GM19372 (cell line): Measurements from ENCODE around the gene ZNF716.
"Not testable (repeated sequence)": the region's sequence is repeated elsewhere in the genome, so short reads cannot be mapped to it uniquely, and the experiment has no call there.

Experiments used
- ATAC-seq: cut with Tn5 transposase; IDR thresholded peaks from one replicate; pipeline ENCODE4 v1.9.1; 2021; ENCODE audit warnings: mild to moderate bottlenecking, low read depth, moderate library complexity; ENCODE audit not compliant: unreplicated experiment

Gene ZNF716

DNA sequence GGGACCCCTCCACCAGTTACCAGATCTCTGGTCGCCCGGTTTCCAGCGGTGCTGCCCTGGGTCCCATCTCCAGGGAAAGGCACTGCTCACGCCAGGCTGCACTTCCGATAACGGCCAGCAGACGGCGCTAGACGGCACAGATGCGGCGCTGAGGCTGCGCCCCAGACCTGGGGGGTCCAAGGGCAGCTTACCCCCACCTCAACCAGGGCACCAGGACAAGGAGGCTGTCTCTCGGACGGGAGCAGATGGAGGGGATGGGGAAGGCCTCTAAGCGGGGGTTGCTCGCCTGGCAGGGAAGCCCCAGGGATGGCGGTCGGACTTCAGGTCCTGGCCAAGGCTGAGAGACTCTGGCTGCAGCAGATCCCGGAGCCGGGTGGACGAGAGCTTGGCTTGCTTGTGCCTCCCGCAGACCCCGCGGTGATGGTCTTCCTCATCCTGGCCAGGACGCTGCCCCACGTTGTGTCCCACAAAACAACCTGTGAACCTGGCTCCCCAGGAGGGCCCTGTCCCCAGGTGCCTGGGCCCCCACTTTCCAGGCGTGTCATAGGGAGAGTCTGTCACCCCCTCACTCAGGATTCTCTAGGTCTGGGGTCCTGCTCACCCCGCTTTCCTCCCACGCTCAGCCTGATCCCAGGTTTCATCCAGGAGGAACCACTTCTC, 23.9 kb upstream of the ZNF716 start:
- no peak for ATAC-seq

DNA sequence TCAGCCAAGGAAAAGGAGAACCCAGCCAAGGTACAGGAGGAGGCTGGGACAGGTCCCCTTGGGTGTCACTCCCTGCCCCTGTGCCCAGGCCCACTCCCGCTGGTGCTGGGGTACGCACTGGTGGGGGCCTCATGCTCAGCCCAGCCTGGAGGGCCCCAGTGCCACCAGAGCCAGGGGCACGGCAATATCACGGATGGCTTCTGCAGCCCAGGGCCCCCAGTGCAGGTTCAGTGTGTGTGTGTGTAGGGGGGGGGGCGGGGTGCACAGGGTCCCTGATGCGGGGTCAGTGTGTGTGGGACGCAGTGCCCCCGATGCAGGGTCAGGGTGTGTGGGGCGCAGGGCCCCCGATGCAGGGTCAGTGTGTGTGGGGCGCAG, 23.4 kb upstream of the ZNF716 start:
- no peak for ATAC-seq

DNA sequence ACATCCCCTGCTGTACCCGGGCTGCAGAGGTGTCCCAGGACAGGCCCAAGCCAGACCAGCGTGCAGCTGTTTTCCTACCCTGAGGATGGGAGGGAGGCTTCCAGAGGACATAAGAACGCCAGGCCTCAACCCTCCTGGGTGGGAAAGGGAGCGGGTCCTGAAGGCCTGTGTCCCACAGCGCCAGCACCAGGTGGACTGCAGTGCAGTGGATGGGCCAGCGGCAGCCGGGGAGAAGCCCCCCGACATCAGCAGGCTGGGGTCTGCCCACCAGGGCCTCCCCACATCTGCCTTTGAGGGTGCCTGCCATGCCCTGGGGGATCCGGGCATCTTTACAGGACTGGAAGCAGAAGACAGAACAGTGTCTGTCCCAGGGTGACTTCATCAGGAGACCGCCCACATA, 22.8 kb upstream of the ZNF716 start:
- no peak for ATAC-seq

DNA sequence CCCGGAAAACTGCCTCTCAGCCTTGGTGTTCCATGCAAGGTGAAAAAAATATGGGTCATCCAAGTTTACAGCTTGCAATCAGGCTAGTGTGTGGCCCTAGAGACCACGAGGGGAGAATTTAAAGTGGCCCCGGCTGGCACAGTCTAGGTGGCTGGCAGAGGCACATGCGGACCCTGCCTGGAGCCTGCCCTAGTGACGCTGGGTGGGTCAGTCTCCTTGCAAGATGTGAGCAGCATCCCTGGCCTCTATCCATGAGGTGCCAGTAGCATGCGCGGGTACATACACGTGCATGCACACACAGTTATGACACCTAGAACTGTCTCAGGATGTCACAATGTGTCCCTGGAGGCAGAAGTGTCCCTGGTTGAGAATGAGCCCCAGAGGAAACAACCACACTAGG, 22.4 kb upstream of the ZNF716 start:
- no peak for ATAC-seq

DNA sequence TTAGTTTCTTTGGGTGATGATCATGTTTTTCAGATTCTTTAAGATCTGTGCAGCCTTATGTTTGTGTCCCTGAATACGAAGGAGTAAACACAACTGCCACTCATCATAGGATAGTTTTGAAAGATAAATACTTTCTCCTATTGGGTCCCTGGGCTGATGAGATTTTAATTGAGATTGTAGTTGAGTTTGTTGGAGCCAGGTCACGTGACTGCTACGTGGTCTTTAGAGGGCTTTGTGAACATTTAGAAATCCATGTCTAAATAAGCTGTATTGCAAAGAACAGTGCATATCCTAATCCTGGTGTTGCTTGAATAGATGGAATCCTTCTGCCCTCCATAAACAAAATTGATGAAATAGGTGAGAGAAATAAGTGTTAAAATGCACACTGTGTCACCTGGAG, 17.4 kb upstream of the ZNF716 start:
- ATAC-seq = no peak

DNA sequence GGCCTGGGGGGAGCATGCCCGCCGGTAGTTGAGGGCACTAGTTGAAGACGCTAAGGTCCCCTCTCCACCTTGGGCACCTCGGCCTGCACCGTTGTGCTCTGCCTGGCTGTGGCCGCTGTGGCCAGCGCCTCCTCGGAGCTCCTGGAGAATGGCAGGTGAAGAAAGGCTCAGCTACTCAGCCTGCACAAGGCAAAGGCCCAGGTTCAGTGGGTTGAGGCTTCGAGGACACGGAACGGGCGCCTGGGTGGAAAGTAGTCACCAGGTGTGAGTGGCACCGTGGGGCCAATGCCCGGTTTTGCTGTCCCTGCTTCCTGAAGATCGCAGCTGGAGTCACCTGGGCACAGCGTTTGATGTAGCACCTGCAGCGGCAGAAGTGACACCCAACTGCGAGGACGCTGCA, 12.4 kb upstream of the ZNF716 start:
- ATAC-seq = no peak

DNA sequence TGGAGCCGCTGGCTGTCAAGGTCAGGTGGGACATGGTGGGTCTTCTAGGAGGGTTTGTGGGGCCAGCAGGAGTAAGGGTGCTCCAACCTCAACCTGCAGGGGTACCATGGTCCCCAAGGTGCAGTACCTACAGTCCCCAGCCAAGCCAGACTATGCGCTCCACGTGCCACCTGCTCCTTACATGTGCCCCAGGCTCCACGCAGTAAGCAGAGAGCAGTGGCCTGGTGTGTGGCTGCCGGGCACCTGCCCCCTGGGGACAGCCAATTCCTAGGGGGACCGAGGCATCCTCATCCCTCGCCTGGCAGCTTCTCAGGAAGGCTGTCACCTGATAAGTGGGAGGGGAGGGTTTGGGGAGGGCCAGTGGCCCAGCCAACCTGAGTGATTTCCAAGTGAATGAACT, 11.7 kb upstream of the ZNF716 start:
- ATAC-seq = no peak

DNA sequence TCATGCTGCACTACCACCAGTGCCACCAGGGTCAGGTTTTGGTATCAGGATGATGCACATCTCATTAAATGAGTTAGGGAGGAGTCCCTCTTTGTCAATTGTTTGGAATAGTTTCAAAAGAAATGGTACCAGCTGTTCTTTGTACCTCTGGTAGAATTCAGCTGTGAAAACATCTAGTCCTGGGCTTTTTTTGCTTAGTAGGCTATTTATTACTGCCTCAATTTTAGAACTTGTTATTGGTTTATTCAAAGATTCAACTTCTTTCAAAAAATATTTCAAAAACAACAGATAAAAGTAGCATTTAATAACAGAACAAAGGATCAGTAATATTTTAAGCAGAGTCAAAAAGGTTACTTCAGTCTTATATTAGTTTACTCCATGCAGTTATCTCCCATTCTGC, 6.4 kb upstream of the ZNF716 start:
- no peak for ATAC-seq

DNA sequence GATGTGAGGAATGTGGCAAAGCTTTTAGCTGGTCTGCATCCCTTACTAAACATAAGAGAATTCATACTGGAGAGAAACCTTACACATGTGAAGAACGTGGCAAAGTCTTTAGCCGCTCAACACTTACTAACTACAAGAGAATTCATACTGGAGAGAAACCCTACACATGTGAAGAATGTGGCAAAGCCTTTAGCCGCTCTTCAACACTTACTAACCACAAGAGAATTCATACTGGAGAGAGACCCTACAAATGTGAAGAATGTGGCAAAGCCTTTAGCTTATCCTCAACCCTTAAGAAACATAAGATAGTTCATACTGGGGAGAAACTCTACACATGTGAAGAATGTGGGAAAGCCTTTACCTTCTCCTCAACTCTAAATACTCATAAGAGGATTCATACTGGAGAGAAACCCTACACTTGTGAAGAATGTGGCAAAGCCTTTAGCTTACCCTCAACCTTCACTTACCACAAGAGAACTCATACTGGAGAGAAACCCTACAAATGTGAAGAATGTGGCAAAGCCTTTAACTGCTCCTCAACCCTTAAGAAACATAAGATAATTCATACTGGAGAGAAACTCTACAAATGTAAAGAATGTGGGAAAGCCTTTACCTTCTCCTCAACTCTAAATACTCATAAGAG, 19.3 kb downstream of the ZNF716 start:
- not testable (repeated sequence) for ATAC-seq

DNA sequence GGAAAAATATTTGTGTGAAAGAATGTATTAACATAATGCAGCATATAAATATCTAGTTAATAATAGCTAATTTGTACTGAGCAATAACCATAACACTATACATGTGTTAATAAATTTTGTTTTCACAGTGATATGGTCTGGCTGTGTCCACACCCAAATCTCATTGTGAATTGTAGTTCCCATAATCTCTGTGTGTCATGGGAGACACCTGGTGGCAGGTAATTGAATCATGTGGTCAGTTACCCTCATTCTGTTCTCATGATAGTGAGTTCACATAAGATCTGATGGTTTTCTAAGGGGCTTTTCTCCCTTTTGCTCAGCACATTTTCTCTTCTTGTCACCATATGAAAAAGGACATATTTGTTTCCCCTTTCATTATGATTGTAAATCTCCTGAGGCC, 30.3 kb downstream of the ZNF716 start:
- ATAC-seq = not testable (repeated sequence)

DNA sequence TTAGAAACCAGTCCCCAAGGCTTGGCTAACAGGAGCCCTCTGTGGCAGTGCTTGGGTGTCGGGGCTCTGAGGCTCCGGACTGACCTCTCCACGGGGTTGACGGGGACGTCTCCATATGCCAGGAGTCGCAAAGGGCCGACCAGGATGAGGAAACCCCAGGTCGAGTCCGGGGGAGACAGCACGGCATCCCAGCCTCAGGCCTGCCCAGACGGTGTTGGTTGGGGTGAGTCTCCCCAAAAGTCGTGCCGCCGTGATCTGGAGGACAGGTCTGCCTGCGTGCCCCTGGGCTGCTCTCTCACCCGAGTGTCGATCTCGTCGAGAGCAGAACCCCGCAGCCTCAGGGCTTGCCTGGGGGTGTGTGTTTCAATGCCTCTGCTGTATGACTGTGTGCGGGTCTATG, 35.0 kb downstream of the ZNF716 start:
- not testable (repeated sequence) for ATAC-seq

DNA sequence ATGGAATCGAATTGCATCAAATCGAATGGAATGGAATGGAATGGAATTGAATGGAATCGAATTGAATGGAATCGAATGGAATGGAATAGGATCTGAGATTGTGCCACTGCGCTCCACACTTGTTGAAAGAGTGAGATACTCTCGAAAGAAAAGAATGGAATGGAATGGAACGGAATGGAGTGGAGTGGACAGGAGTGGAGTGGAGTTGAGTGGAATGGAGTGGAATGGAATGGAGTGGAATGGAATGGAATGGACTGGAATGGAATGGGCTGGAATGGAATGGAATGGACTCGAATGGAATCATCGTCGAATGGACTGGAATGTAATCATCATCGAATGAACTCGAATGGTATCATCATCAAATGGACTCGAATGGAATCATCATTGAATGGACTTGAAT, 38.0 kb downstream of the ZNF716 start:
- ATAC-seq = no peak

DNA sequence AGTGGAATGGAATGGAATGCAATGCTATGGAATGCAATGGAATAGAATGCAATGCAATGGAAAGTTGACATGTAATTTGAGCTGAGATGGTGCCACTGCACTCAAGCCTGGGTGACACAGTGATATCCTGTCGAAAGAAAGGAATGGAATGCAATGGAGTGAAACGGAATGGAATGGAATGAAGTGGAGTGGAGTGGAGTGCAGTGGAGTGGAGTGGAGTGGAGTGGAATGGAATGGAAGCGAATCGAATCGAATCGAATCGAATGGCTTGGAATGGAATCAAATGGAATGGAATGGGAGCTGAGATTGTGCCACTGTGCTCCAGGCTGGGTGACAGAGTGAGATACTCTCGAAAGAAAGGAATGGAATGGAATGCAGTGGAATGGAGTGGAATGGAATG, 45.1 kb downstream of the ZNF716 start:
- ATAC-seq = not testable (repeated sequence)

DNA sequence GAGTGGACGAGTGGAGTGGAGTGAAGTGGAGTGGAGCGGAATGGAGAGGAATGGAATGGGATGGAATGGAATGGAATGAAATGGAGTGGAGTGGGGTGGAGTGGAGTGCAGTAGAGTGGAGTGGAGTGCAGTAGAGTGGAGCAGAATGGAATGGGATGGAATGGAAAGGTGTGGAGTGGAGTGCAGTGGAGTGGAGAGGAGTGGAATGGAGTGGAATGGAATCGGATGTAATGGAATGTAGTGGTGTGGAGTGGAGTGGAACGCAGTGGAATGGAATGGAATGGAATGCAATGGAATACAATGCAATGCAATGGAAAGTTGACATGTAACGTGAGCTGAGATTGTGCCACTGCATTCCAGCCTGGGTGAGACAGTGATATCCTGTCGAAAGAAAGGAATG, 46.4 kb downstream of the ZNF716 start:
- no peak for ATAC-seq

DNA sequence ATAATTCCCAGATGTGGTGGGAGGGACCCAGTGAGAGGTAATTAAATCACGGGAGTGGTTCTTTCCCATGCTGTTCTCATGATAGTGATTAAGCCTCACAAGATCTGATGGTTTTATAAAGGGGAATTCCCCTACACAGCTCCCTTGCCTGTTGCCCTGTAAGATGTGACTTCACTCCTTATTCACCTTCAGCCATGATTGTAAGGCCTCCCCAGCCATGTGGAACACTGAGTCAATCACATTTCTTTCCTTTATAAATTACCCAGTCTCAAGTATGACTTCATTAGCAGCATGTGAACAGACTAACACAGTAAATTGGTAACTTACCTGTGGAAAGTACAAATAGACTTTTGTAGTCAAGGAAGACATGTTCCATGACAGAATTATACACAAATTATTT, 55.2 kb downstream of the ZNF716 start:
- ATAC-seq = no peak
